PC-3 (cell line): ENCODE data around the gene CYP2C8. TPM values are rescaled to one million over a fixed set of nuclear protein-coding genes. Genes with fewer than 3 reads are reported as not detected.
"Not testable (repeated sequence)": the region's sequence is repeated elsewhere in the genome, so short reads cannot be mapped to it uniquely, and the experiment has no call there.

ENCODE experiments used
- ATAC-seq: fragments of 200-7000 bp; cut with Tn5 transposase; 2 replicates; pipeline ENCODE4 v1.9.1; 2020; ENCODE audit warnings: mild to moderate bottlenecking, moderate library complexity
- Bru-seq: library from RNA; stranded (reverse); fragments of 400-500 nt; gene quantifications from one replicate; lab custom pipeline; 2021; lab: Mats Ljungman, UMichigan
- BruChase-seq, 2 experiments: library from RNA; stranded (reverse); fragments of 400-500 nt; gene quantifications; one replicate each; lab custom pipeline; 2021; lab: Mats Ljungman, UMichigan
- BruUV-seq: library from RNA; stranded (reverse); fragments of 400-500 nt; replicated peaks from 2 replicates; lab custom pipeline; 2021; lab: Mats Ljungman, UMichigan
- CTCF ChIA-PET: fragments of 300-600 bp; sonication (Branson Sonifier 250); formaldehyde crosslinking; loops from one replicate; lab custom pipeline; 2022; ENCODE audit warnings: antibody characterized with exemption; lab: Charles Lee
- POLR2A ChIA-PET: fragments of 300-600 bp; sonication (Branson Sonifier 250); formaldehyde crosslinking; loops from one replicate; lab custom pipeline; 2022; ENCODE audit warnings: antibody characterized with exemption; ENCODE audit not compliant: unreplicated experiment; lab: Charles Lee
- DNase-seq: peaks from one replicate; pipeline ENCODE4 v3.0.0-alpha.2; 2015
- H2AFZ ChIP-seq: fragments of 300-600 bp; sonication (generic); 2 replicates; pipeline ENCODE4 v1.6.0; 2016; ENCODE audit warnings: antibody characterized with exemption, low read length
- H3F3A ChIP-seq: fragments of 300-600 bp; sonication (generic); one replicate; pipeline ENCODE4 v1.6.0; 2017; ENCODE audit warnings: antibody characterized with exemption, low read length, control low read depth, mild to moderate bottlenecking; ENCODE audit not compliant: unreplicated experiment
- H3K27ac ChIP-seq: fragments of 300-600 bp; sonication (generic); 2 replicates; pipeline ENCODE4 v1.5.1; 2016; ENCODE audit warnings: mild to moderate bottlenecking, low read length
- H3K27me3 ChIP-seq: fragments of 300-600 bp; sonication (generic); 2 replicates; pipeline ENCODE4 v1.6.1; 2016; ENCODE audit warnings: low read length, mixed read lengths
- H3K36me3 ChIP-seq: fragments of 300-600 bp; sonication (generic); 2 replicates; pipeline ENCODE4 v1.6.1; 2016; ENCODE audit warnings: low read depth, mixed run types, low read length, mixed read lengths
- H3K4me1 ChIP-seq: fragments of 300-600 bp; sonication (generic); 2 replicates; pipeline ENCODE4 v1.5.1; 2016; ENCODE audit warnings: low read length; ENCODE audit not compliant: insufficient read depth
- H3K4me2 ChIP-seq: fragments of 300-600 bp; sonication (generic); 2 replicates; pipeline ENCODE4 v1.6.0; 2016; ENCODE audit warnings: low read length
- H3K4me3 ChIP-seq: fragments of 300-600 bp; sonication (generic); 2 replicates; pipeline ENCODE4 v1.5.1; 2016; ENCODE audit warnings: mild to moderate bottlenecking, low read length, mixed read lengths
- H3K79me2 ChIP-seq: fragments of 300-600 bp; sonication (generic); 2 replicates; pipeline ENCODE4 v1.6.1; 2017; ENCODE audit warnings: low read length, mixed read lengths
- H3K9ac ChIP-seq: fragments of 300-600 bp; sonication (generic); 2 replicates; pipeline ENCODE4 v1.6.0; 2016; ENCODE audit warnings: mild to moderate bottlenecking, low read length
- H3K9me2 ChIP-seq: fragments of 300-600 bp; sonication (generic); replicated peaks from 2 replicates; pipeline ENCODE4 v1.6.1; 2016; ENCODE audit warnings: mixed run types, low read length, mixed read lengths
- H3K9me3 ChIP-seq: fragments of 300-600 bp; sonication (generic); 2 replicates; pipeline ENCODE4 v1.6.1; 2016; ENCODE audit warnings: low read length, mixed read lengths
- H4K20me1 ChIP-seq: fragments of 300-600 bp; sonication (generic); 2 replicates; pipeline ENCODE4 v1.6.1; 2016; ENCODE audit warnings: low read length, mixed read lengths
- CTCF ChIP-seq: fragments of 300-600 bp; sonication (generic); conservative IDR thresholded peaks from 2 replicates; pipeline ENCODE4 v1.5.1; 2017; ENCODE audit warnings: antibody characterized with exemption, low read depth, mild to moderate bottlenecking, low read length
- EZH2 ChIP-seq: fragments of 300-600 bp; sonication (generic); IDR thresholded peaks from one replicate; pipeline ENCODE4 v1.6.1; 2017; ENCODE audit warnings: antibody characterized with exemption, mild to moderate bottlenecking, low read length; ENCODE audit not compliant: unreplicated experiment
- EZH2phosphoT487 ChIP-seq: fragments of 300-600 bp; sonication (generic); IDR thresholded peaks from 2 replicates; pipeline ENCODE4 v1.6.1; 2018; ENCODE audit warnings: mild to moderate bottlenecking, antibody characterized with exemption, low read length, borderline replicate concordance
- intact Hi-C: fragments of 100-400 bp; cut with micrococcal nuclease; formaldehyde crosslinking; loops from 2 replicates; pipeline ENCODE4 v1.9.0; 2023
- long read RNA-seq: library from polyadenylated mRNA; unstranded; transcript quantifications from one replicate; pipeline ENCODE4 v2.0.0, GENCODE V29; 2021; ENCODE audit not compliant: unreplicated experiment
- total RNA-seq: library from RNA; depleted of rRNA; stranded (reverse); fragments of >200 nt; gene quantifications from 2 replicates; pipeline ENCODE4 v1.2.3, GENCODE V29; 2014; rRNA removed

CYP2C8 gene
- total RNA-seq = not detected in 2 replicates
- Bru-seq, nascent RNA = percentile 10 among the genes with signal in this experiment
- percentile 10 among the genes with signal in this experiment for BruChase-seq, experiment 1, labeled RNA remaining after a 6-hour chase
- percentile 22 among the genes with signal in this experiment for BruChase-seq, experiment 2, labeled RNA remaining after a 2-hour chase
- long read RNA-seq = 0 reads

DNA sequence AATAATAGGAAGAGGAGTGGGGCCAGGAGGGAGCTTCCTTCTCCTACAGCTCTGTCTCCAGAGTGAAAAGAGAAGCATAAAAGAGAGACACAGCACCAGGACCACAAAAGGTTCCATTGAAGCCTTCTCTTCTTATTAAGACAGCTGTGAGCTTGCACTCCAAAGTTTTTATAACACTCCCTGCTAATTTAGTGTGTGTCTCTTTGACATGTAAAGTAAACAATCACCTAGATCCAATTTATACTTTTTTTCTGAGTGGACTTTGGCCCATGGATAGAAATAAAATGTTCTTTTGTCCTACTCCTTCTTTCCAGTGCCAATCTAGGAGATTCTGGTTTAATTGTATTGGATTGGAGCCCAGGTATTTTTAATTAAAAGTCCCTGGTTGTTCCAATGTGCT, at the start of gene CYP2C8:
TSS of gene CYP2C8 (minus strand) at position 212 of the 400 bp plus-strand sequence. CDS start at position 117, 95 bp downstream.
- H3F3A ChIP-seq = no peaks in the 10 kb centered on the region
- ChIA-PET POLR2A (no interaction called here), CTCF (no interaction called here)
- BruUV-seq = no TSS peak
- H3K27me3 ChIP-seq = peaks cover 8% of the 10 kb centered on the region
- no peak within 1 kb of the TSS for H3K4me2 ChIP-seq
- no peak for ATAC-seq
- intact Hi-C loops = no loop called here
- no peaks in the 10 kb centered on the region for H3K79me2 ChIP-seq
- no peaks in the 10 kb centered on the region for H3K9me3 ChIP-seq
- no peaks in the 10 kb centered on the region for H3K4me1 ChIP-seq
- TF ChIP-seq CTCF (no peak), EZH2phosphoT487 (no peak), EZH2 (no peak)
- no peak within 1 kb of the TSS for H2AFZ ChIP-seq
- no peak for DNase-seq
- H3K27ac ChIP-seq = no peak within 1 kb of the TSS
- H3K9ac ChIP-seq = no peak within 1 kb of the TSS
- no peaks in the 10 kb centered on the region for H3K36me3 ChIP-seq
- H4K20me1 ChIP-seq = no peaks in the 10 kb centered on the region
- no peak within 1 kb of the TSS for H3K4me3 ChIP-seq
- no peaks in the 10 kb centered on the region for H3K9me2 ChIP-seq

DNA sequence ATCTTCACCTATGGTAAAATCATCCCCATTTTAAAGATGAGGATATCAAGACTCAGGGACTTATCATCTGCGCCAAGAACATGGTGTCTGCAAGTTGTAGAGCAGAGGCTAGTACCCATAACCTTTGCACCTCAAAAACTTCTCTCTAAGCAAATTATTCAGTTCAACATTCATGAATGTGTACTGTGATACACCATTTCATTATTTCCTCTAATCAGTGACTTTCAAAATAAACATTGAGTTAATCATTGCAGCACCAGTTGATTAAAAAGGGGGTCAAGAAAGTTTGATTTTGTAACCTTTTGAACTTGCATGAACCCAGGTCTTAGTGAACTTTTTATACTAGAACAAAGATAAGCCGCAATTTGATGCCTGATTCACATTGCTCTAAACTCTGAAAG, 47.6 kb upstream of the CYP2C8 start:
- Histone ChIP-seq H2AFZ (no peak overlapping the region), H3K9ac (no peak overlapping the region), H3K9me2 (no peaks in the 10 kb centered on the region), H3K4me3 (no peak overlapping the region), H3F3A (no peaks in the 10 kb centered on the region), H3K27ac (no peak overlapping the region), H3K27me3 (peaks cover 15% of the 10 kb centered on the region; the same call in 1 of the 2 replicates), H3K79me2 (no peaks in the 10 kb centered on the region), H3K4me1 (no peaks in the 10 kb centered on the region), H3K9me3 (no peaks in the 10 kb centered on the region), H3K4me2 (no peak overlapping the region), H4K20me1 (no peaks in the 10 kb centered on the region), H3K36me3 (no peaks in the 10 kb centered on the region)
- TF ChIP-seq EZH2 (no peak), EZH2phosphoT487 (no peak), CTCF (no peak)
- CTCF ChIA-PET = no interaction called here
- POLR2A ChIA-PET = no interaction called here
- no peak for DNase-seq
- intact Hi-C loops = no loop called here
- no TSS peak for BruUV-seq
- no peak for ATAC-seq

- ATAC-seq, BruUV-seq: not testable (repeated sequence)
Observed at GRCh38 chr10:95110823-95111222, 41.5 kb upstream of the CYP2C8 start.

More at GRCh38 chr10:95110823-95111222, 41.5 kb upstream of the CYP2C8 start:
- intact Hi-C loops, H3K9me2 ChIP-seq, DNase-seq, H3K27ac ChIP-seq, H3K4me1 ChIP-seq, H4K20me1 ChIP-seq, H3F3A ChIP-seq, CTCF ChIA-PET, H3K4me2 ChIP-seq, H2AFZ ChIP-seq, H3K4me3 ChIP-seq, H3K9ac ChIP-seq, H3K27me3 ChIP-seq, POLR2A ChIA-PET, H3K9me3 ChIP-seq, H3K36me3 ChIP-seq, H3K79me2 ChIP-seq: not testable (repeated sequence)
